Frontal cortex (tissue), 4 donors: ENCODE data around the gene RALGPS1. TPM values are rescaled to one million over a fixed set of nuclear protein-coding genes. Genes with fewer than 3 reads are reported as not detected.

Experiments used
- DNase-seq, 2 donors: peaks; one replicate each; pipeline ENCODE4 v3.0.0; 2012; ENCODE audit warnings: low spot score in 2 of 2
- FAIRE-seq: peaks from 2 replicates; lab custom pipeline; 2012; peaks lifted over from hg19 to GRCh38; lab: Jason Lieb, UNC
- total RNA-seq: library from RNA; depleted of rRNA; stranded (reverse); fragments of >200 nt; gene quantifications from one replicate; pipeline ENCODE4 v1.2.3, GENCODE V29; 2014
- donor health status: control.
- donor health status: control.
- donor health status: control.

RALGPS1 gene
- total RNA-seq, 1 donor from 2014 or later = 53.8 TPM

GRCh38 chr9:127087411-127087810, 172.8 kb downstream of the RALGPS1 start:
- FAIRE-seq (no peak), DNase-seq (no peak)

- FAIRE-seq = no peak
These were observed 173.3 kb downstream of the RALGPS1 start for GRCh38 chr9:127087836-127088235.

DNA sequence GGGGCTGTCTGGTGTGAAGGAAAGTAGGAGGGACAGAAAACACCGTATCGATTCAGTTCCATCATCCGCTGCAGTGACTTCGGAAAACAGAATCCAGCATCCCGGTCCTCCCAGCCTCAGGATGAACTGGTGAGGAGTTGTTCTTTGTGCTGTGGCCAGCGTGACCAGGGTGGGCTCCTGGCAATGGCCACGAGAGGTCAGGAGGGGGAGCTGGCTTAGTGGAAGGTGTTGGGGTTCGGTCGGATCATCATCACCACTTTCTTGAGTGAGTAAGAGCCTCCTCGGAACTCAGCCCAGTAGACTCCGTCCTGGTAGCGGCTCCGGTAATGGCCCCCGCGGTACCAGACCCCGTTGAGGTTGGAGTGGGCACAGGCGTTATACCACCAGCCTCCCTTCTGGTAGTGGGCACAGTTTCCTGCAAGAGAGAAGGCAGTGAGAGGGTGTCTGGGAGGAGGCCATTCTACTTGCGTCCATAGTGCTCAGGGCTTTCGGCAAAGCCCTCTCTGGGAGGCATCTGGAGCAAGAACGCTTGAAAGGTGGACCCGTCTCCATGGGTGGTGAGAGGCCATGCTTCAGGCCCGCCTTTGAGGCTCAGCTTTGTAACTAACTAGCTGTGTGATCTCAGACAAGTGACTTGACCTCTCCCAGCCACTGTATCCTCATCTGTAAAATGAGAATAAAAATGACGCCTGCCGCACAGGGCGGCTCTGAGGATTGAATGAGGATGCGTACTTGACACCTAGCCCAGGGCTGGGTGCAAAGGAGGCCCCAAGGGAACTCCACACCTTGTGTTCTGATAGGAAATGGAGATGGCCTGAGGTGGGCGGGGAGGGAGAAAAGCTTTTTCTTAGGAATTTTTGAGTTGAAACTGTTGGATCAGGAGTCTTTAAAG, 174.4 kb downstream of the RALGPS1 start:
- no peak for DNase-seq
- FAIRE-seq = no peak

More at GRCh38 chr9:127087836-127088235, 173.3 kb downstream of the RALGPS1 start:
- DNase-seq = no peak

GRCh38 chr9:127089631-127090081, 175.1 kb downstream of the RALGPS1 start:
- DNase-seq = no peak
- no peak for FAIRE-seq

- FAIRE-seq (no peak), DNase-seq (no peak)
These were observed 175.9 kb downstream of the RALGPS1 start for GRCh38 chr9:127090341-127090985.

- DNase-seq (no peak), FAIRE-seq (no peak)
These were observed 176.9 kb downstream of the RALGPS1 start for GRCh38 chr9:127091526-127091925.

DNA sequence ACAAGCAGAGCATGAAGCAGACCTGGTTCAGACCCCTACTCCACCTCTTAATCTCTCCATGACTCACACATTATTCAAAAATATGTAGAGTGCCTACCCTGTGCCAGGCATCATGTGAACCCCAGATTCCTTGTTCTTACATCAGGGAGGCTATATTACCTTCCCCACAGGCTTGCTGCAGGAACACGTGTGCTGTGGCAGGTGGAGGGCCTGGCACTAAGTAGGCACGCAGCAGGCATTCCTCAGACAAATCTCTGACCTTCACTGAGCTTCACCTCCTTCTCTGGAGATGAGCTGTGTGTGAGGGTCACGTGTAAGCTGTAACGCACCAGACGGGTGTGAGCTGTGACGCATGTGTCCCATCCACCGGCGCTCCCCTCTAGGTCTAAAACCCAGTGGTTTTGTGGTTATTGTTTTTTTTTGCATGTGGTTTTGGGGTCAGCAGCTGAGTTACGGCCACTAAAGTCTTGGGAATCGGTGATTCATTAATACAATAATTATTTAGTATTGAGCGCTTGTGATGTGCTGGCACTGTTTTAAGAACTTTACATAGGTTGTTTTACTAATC, 177.5 kb downstream of the RALGPS1 start:
- no peak for FAIRE-seq
- no peak for DNase-seq

DNA sequence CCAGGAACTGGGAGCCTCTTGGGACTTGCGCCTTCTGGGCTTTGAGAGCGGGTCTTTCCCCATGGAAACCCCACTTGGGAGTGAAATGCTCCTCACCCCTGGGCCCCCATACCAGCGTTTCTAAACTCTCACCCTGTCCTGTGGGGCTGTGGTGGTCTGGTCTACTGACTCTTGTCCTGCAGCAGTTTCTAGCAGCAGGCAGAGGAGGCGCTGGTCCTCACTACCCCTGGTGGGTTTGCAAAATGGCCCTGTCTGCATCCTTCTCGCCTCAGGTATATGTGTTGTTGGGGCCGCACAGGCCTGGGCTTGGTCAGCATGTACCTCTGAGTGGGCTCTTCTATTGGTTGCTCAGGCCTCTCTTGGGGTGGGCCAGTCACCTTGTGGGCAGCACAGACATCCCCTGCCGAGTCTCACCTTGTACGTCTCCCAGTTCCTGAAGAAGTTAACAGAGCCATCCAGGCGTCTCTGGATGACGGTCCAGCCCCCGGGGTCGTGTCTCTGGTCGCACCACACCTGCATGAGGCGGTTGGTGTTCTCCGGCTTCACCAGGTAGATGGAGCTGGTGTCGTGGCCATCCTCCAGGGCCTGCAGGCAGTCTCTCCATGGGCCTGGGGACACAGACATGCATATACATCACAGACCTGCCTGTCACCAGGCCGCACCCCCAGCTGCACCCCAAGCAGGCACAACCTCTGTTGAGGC, 178.9 kb downstream of the RALGPS1 start:
- DNase-seq = no peak
- no peak for FAIRE-seq

DNA sequence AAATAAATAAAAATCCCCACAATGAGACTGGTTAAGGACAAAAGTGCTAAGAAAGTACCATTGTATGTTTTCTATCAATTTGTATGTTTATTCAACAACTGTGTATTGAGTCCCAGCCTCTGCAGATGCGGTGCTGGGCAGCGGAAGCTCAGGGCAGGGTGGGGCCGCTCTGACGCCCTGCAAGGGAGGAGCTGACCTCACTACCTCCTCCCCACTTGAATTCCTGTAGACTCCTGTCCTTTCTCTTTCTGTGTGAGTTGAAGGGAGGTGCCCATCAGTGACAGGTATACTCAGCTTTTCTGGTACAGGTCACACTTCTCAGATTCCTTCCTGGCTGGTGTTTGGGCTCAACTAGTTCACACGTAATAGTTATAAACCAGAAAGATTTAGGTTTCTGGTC, 180.8 kb downstream of the RALGPS1 start:
- DNase-seq (no peak), FAIRE-seq (no peak)

DNA sequence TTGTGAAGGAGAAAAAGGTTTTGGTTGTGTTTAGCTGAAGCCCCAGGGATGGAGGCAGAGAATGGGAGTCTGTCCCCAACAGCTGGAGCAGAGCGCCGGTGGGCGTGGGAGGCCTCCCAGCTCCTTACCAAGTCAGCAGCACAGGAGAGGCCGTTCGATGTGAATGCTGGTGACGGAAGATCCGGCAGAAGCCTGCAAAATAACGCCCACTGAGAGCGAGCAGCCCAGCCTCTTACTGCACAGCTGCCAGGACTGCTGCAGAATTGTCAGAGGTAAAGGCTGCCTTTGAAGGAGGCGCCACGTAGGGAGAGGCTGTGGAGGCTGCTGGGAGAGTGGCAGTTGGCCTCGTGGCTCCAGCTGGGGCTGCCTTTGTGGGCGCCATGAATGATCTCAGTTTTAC, 181.6 kb downstream of the RALGPS1 start:
- DNase-seq (no peak), FAIRE-seq (no peak)

GRCh38 chr9:127097683-127098082, 183.1 kb downstream of the RALGPS1 start:
- no peak for DNase-seq
- no peak for FAIRE-seq

DNA sequence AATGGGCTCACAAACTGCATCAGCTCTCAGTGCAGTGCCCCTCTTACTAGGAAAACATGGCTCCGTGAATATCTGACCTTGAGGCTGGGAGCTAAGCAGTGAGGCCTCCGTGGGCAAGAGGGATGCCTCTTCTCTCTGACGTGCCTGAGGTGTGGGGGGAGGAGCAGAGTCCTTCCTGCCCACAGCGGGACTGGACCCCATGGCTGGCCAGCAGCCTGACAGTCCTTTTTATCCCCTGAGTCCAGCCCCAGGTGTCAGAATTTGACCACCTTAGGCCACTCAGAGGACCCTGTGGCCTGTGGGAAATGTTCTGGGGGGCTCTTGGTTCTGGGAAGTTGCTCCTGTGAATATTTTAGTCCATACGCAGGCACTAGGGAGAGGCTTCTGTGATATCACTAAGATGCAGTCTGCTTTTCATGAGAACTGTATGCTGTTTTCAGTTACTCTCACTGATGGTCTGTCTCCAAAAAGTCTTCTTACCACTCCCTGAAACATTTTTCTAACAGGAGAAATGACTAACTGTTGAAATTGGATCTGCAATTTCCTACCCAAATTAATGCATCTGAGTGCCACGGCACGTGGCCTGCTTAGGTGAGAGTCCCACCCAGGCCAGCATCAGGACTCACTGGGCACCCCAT, 184.5 kb downstream of the RALGPS1 start:
- DNase-seq (no peak), FAIRE-seq (no peak)

- DNase-seq (no peak), FAIRE-seq (no peak)
These were observed 185.1 kb downstream of the RALGPS1 start for GRCh38 chr9:127099664-127100063.

DNA sequence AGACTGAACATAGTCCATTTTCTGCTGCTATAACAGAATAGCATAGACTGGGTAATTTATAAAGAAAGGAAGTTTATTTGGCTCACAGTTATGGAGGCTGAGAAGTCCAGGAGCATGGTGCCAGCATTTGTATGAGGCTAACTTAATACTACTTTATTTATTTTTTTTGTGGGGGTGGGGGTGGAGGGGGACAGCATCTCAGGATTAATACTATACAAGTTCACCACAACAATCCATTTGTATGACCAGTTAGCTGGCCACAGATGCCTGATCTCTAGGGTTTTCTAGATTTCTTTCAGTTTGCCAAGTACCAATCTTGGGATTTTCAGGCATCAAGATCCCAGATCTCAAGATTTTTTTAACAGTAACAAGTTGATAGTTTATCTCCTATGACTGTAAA, 187.6 kb downstream of the RALGPS1 start:
- DNase-seq (no peak), FAIRE-seq (no peak)

DNA sequence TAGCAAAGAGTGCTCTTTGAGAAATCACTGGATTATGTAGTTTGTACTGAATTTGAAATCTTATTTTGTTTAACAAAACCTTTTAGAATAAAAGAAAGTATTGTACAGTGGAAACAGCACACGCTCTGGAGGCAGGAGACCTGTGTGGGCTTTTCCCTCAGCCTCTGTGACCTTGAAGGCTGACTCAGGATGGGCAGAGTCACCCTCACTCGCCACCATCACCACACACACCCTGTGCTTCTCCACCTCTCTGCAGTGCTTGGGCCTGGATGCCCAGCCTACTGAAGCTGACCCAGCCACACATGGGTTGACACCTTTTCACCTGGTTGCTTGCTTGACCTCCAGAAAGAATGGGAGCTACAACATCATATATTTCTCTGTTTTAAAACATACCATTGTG, 188.2 kb downstream of the RALGPS1 start:
- DNase-seq = no peak

DNA sequence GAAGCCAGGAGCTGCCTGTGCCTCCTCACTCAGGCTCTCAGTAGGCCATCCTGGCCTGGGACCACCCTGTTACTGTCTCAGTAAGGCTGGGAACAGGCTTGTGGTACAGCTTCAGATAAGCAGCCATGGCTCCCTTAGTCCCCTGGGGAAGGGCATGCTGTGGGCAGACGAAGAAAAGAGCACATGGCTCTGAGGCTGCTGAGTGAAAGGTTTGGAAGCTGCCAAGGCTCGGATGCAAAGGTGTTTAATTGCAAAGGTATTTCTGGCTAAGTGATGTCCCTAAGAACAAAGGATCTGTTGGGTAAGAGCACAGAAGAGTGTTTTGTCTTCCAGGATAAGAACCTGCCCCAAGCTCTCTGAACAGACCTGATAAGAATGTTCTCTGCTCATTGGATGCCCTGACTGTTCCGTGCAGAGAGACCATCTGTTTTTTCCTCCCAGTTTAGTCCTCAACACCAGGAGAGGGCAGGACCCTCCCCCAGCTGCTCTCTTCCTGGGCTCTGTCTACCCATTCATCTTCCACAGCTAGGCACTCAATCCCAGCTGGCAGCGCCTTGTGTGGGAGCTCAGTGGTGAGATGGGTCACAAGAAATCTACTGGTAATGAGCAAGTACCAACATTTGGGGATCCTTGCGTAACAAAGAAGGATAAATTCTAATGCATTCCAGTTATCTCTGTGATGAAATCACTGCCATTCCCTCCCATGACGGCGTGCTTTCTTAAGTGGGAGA, 190.2 kb downstream of the RALGPS1 start:
- FAIRE-seq (no peak), DNase-seq (no peak)

More for the DNA sequence above, 188.2 kb downstream of the RALGPS1 start:
- FAIRE-seq = no peak

DNA sequence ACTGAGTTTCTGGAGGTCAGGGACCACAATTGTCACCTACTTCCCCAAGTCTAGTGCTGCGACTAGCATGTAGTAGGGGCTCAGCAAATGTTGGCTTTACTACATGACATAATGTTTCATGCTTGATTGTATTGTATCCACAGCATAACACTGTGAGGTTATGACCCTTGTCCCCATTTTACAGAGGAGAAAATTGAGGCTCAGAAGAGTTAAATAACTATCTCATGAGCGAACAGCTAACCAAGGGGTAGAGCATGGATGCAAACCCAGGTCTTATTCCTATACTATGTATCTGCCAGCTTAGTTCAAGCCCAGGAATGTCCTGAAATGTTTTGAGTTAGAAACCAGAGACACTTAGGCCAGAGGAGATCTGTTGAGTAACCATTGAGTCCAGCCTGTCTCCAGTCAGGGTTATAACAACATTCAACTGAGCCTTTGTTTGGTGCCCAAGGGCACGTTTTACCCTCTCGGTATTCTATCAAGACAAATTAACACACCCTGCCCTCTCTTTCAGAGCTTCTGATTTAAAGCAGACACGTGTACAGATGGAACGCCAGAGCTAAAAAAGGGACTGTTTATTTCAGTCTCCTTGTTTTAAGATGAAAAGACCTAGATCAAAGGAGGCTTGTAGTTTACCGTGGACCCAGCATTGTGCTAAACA, 191.4 kb downstream of the RALGPS1 start:
- FAIRE-seq (no peak), DNase-seq (no peak)

DNA sequence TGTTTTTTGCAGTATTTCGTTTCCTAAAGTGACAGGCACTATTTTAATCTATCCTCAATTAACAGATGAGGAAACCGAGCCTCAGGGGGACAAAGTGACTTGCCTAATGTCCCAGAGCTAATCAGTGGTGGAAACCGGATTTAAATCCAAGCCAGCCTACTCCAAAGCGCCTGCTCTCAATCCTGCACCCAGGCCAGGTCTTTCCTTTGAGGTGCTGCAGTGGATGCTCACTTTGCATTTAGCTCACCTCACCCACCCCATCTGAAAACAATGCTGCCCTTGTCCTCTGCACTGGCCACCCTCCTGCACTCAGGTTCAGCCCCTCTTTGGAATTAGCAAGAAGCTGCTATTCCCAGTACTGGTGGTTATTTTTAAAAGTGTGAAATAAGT, 191.9 kb downstream of the RALGPS1 start:
- FAIRE-seq (no peak), DNase-seq (no peak)
